Upper lobe of right lung (tissue), 1 donor: ENCODE data around the gene ADCY4. TPM values are rescaled to one million over a fixed set of nuclear protein-coding genes. Genes with fewer than 3 reads are reported as not detected.

Experiments used
- ATAC-seq: fragments of 200-7000 bp; cut with Tn5 transposase; one replicate; pipeline ENCODE4 v1.9.1; 2020; ENCODE audit warnings: mild to moderate bottlenecking, moderate library complexity
- DNase-seq: peaks from one replicate; pipeline ENCODE4 v3.0.0-alpha.2; 2020
- H3K27ac ChIP-seq: fragments of 200-600 bp; one replicate; pipeline ENCODE4 v1.8.0; 2022
- H3K27me3 ChIP-seq: fragments of 200-600 bp; one replicate; pipeline ENCODE4 v1.8.0; 2022; ENCODE audit warnings: mild to moderate bottlenecking
- H3K36me3 ChIP-seq: fragments of 200-600 bp; one replicate; pipeline ENCODE4 v1.8.0; 2022
- H3K4me1 ChIP-seq: fragments of 200-600 bp; one replicate; pipeline ENCODE4 v1.8.0; 2022
- H3K4me3 ChIP-seq: fragments of 200-600 bp; one replicate; pipeline ENCODE4 v1.8.0; 2022; ENCODE audit warnings: mild to moderate bottlenecking
- H3K9me3 ChIP-seq: fragments of 200-600 bp; one replicate; pipeline ENCODE4 v1.8.0; 2022
- CTCF ChIP-seq: fragments of 200-600 bp; IDR thresholded peaks from one replicate; pipeline ENCODE4 v1.8.0; 2022; ENCODE audit warnings: antibody characterized with exemption
- intact Hi-C: fragments of 100-400 bp; cut with DNase I; formaldehyde crosslinking; loops from one replicate; pipeline ENCODE4 v1.11.0; 2022
- total RNA-seq: library from RNA; stranded (reverse); fragmentation: NEBNext Ultra II Directional; extraction: Animal tissue kit (Norgen Biotek cat#: 25700); gene quantifications from one replicate; pipeline ENCODE4 v1.2.1, GENCODE V29; 2021
- donor health status: DM: no; HTN: yes; CAD: no; lungs with severe emphysema.

Gene ADCY4
- total RNA-seq, 1 donor from 2014 or later = 54.5 TPM

DNA sequence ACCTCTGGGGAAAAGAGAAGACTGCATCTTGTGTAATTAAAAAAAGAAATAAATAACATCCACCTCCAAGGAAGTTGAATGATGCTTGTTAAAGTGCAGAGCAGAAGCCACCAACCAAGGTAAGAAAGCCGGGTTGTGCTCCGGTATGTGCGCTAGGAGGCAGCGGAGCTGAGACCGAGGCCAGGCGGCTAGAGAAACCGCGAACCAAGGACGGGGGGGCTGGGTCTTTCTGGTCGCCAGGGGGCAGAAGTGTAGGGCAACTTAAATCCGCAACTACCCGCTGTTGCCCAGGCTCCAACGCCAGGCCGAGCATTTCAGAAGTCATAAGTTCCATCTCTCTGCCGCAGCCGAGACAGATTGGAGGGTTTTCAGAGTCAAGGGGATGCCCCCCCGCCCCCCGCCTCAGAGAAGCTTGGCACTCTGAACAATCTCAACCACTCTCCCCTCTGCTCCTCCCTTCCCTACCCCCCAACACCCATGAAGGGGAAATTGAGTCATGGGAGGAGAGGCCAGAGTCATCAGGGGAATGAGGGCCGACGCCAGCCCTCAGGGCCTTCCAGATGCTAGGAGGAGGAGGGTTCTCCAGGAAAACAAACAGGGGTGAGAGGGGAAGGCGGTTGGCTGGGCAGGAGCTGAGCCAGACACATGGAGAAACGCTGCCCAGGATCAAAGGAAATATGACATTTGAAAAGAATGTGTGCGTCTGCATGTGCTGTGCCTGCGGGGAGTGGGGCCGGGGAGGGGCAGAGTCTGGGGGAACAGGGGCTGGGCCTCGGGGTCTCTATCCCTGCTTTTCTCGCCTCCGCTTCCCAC lies 30.9 kb upstream of the ADCY4 start:
- H3K4me1 ChIP-seq = peaks cover 23% of the 10 kb centered on the region
- ATAC-seq (peak; percentile 75), DNase-seq (peak; percentile 89)
- peak overlapping the region; percentile 83 for H3K27ac ChIP-seq
- H3K36me3 ChIP-seq = no peaks in the 10 kb centered on the region
- no peaks in the 10 kb centered on the region for H3K9me3 ChIP-seq
- no peaks in the 10 kb centered on the region for H3K27me3 ChIP-seq
- intact Hi-C loops = loop anchor here (5.0 kb wide), 1 partner anchor 61 kb away; the partner anchor contains the start of genes CBLN3 and KHNYN
- H3K4me3 ChIP-seq = peak overlapping the region; percentile 56
- TF ChIP-seq CTCF = peak; percentile 88

- Histone ChIP-seq H3K4me3 (no peak overlapping the region), H3K27ac (peak overlapping the region; percentile 20), H3K4me1 (peaks cover 23% of the 10 kb centered on the region), H3K27me3 (no peaks in the 10 kb centered on the region), H3K9me3 (no peaks in the 10 kb centered on the region), H3K36me3 (no peaks in the 10 kb centered on the region)
- intact Hi-C loops = loop anchor here (5.0 kb wide), 1 partner anchor 62 kb away; the partner anchor contains the start of genes CBLN3 and KHNYN
- DNase-seq = no peak
- ATAC-seq = no peak
- TF ChIP-seq CTCF = no peak
These were observed 30.0 kb upstream of the ADCY4 start for GRCh38 chr14:24364841-24365240.

DNA sequence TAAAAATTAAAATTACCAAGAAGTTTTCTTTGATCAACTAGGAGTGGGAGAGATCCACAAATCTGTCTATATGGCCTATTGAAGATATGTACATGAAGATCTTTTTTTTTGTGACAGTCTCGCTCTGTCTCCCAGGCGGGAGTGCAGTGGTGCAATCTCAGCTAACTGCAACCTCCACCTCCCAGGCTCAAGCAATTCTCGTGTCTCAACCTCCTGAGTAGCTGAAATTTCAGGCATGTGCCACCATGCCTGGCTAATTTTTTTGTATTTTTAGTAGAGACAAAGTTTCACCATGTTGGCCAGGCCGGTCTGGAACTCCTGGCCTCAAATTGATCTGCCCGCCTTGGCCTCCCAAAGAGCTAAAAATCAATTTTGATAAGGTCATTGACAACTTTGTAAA lies 28.5 kb upstream of the ADCY4 start:
- no peak overlapping the region for H3K4me3 ChIP-seq
- ATAC-seq (no peak), DNase-seq (no peak)
- no peak overlapping the region for H3K27ac ChIP-seq
- intact Hi-C loops = no loop called here
- no peak for TF ChIP-seq CTCF
- no peaks in the 10 kb centered on the region for H3K9me3 ChIP-seq
- peaks cover 23% of the 10 kb centered on the region for H3K4me1 ChIP-seq
- no peaks in the 10 kb centered on the region for H3K27me3 ChIP-seq
- H3K36me3 ChIP-seq = no peaks in the 10 kb centered on the region

DNA sequence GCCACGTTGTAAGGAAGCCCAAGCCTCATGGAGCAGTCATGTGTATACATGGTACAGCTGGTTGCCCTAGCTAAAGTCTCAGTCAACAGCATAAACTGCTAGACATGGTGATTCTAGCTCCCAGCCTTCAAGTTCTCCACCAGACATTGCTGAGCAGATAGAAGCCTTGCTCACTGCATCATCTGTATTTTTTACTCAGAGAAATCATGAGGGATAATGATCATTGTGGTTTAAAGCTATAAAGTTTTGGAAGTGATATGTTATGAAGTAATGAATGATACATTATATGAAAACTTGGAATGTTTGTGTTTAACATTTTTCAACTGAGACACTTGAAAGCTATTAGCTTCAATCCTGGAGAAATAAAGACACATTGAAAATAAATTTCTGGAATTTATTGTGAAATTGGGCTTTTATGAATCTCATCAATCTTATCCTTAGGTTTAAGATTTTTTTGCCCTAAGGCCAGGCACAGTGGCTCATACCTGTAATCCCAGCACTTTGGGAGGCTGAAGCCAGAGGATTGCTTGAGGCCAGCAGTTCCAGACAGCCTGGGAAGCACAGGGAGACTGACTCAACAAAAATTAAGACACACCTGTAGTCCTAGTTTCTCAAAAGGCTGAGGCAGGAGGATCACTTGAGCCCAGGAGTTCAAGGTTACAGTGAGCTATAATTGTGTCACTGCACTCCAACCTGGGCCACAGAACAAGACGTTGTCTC lies 27.5 kb upstream of the ADCY4 start:
- no peaks in the 10 kb centered on the region for H3K36me3 ChIP-seq
- H3K9me3 ChIP-seq = no peaks in the 10 kb centered on the region
- H3K27ac ChIP-seq = no peak overlapping the region
- intact Hi-C loops = no loop called here
- no peaks in the 10 kb centered on the region for H3K27me3 ChIP-seq
- TF ChIP-seq CTCF = no peak
- no peak overlapping the region for H3K4me3 ChIP-seq
- H3K4me1 ChIP-seq = peaks cover 20% of the 10 kb centered on the region
- no peak for ATAC-seq
- no peak for DNase-seq

DNA sequence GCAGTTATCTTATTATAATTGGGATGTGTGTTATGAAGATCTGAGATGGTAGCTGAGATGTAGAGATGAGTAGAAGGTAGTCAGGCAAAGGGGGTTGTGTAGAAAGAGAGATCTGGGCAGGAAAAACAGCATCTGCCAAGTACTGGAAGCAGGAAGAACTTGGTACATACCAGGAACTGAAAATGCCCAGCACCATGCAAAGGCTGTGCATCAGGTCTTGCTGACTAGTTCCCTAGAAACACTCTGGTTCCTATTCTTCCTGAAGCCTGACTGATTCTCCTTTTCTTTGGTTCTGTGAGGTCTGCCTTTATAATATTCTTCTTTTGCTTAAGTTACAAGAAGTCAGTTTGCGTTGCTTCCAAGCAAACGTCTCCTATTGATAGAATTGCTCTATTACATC lies 26.5 kb upstream of the ADCY4 start:
- ATAC-seq (peak; percentile 15), DNase-seq (no peak)
- peaks cover 14% of the 10 kb centered on the region for H3K4me1 ChIP-seq
- H3K4me3 ChIP-seq = no peak overlapping the region
- TF ChIP-seq CTCF = no peak
- no peaks in the 10 kb centered on the region for H3K36me3 ChIP-seq
- H3K9me3 ChIP-seq = no peaks in the 10 kb centered on the region
- intact Hi-C loops = no loop called here
- H3K27ac ChIP-seq = no peak overlapping the region
- H3K27me3 ChIP-seq = no peaks in the 10 kb centered on the region
